Suppressor macrophage (primary cell): Measurements from ENCODE around the gene CEP192.
"Not testable (repeated sequence)": the region's sequence is repeated elsewhere in the genome, so short reads cannot be mapped to it uniquely, and the experiment has no call there.

Source experiments
- DNase-seq, 4 experiments: peaks; one replicate each; pipeline ENCODE4 v3.0.0-alpha.2; 2020 to 2022

CEP192 gene

GRCh38 chr18:13032173-13032572 is 41.0 kb downstream of the CEP192 start:
- no peak for DNase-seq

GRCh38 chr18:13035249-13035914 is 44.2 kb downstream of the CEP192 start:
- DNase-seq: no peak

GRCh38 chr18:13036622-13037320 is 45.6 kb downstream of the CEP192 start:
- DNase-seq: no peak

- no peak for DNase-seq
These were observed 48.6 kb downstream of the CEP192 start for GRCh38 chr18:13039806-13040205.

- no peak for DNase-seq
These were observed 51.9 kb downstream of the CEP192 start for GRCh38 chr18:13043066-13043465.

GRCh38 chr18:13048061-13048595 is 57.0 kb downstream of the CEP192 start:
- peak; percentile 30 to 73 (median 54) for DNase-seq

GRCh38 chr18:13051159-13051558 is 60.0 kb downstream of the CEP192 start:
- DNase-seq: no peak

- DNase-seq: peak; percentile 39 to 69 (median 54)
These were observed 60.8 kb downstream of the CEP192 start for GRCh38 chr18:13051950-13052349.

- no peak for DNase-seq
These were observed 63.2 kb downstream of the CEP192 start for GRCh38 chr18:13054336-13054735.

- no peak for DNase-seq
These were observed 70.5 kb downstream of the CEP192 start for GRCh38 chr18:13061630-13062189.

GRCh38 chr18:13067124-13067523 is 76.0 kb downstream of the CEP192 start:
- DNase-seq: peak in 3 of 4 experiments; percentile 16 to 25 (median 22)

- no peak for DNase-seq
These were observed 76.8 kb downstream of the CEP192 start for GRCh38 chr18:13067966-13068365.

- DNase-seq: no peak
These were observed 79.3 kb downstream of the CEP192 start for GRCh38 chr18:13070460-13070859.

GRCh38 chr18:13076886-13077285 is 85.7 kb downstream of the CEP192 start:
- no peak for DNase-seq

GRCh38 chr18:13077473-13077872 is 86.3 kb downstream of the CEP192 start:
- DNase-seq: no peak

- DNase-seq: not testable (repeated sequence)
These were observed 86.9 kb downstream of the CEP192 start for GRCh38 chr18:13078065-13078464.

- no peak for DNase-seq
These were observed 95.7 kb downstream of the CEP192 start for GRCh38 chr18:13086906-13087305.

GRCh38 chr18:13095466-13095865 is 104.3 kb downstream of the CEP192 start:
- DNase-seq: no peak

GRCh38 chr18:13096232-13096631 is 105.1 kb downstream of the CEP192 start:
- no peak for DNase-seq

GRCh38 chr18:13096719-13097118 is 105.6 kb downstream of the CEP192 start:
- no peak for DNase-seq

GRCh38 chr18:13098104-13098503 is 106.9 kb downstream of the CEP192 start:
- DNase-seq: not testable (repeated sequence)

- no peak for DNase-seq
These were observed 108.0 kb downstream of the CEP192 start for GRCh38 chr18:13099113-13099512.

GRCh38 chr18:13100942-13101658 is 109.9 kb downstream of the CEP192 start:
- no peak for DNase-seq
